GM18511 (cell line): ENCODE data around the gene SYT8.
"Not testable (repeated sequence)": the region's sequence is repeated elsewhere in the genome, so short reads cannot be mapped to it uniquely, and the experiment has no call there.

Source experiments
- ATAC-seq: cut with Tn5 transposase; IDR thresholded peaks from one replicate; pipeline ENCODE4 v1.9.1; 2021; ENCODE audit warnings: mild to moderate bottlenecking, moderate library complexity; ENCODE audit not compliant: unreplicated experiment

The SYT8 gene

DNA sequence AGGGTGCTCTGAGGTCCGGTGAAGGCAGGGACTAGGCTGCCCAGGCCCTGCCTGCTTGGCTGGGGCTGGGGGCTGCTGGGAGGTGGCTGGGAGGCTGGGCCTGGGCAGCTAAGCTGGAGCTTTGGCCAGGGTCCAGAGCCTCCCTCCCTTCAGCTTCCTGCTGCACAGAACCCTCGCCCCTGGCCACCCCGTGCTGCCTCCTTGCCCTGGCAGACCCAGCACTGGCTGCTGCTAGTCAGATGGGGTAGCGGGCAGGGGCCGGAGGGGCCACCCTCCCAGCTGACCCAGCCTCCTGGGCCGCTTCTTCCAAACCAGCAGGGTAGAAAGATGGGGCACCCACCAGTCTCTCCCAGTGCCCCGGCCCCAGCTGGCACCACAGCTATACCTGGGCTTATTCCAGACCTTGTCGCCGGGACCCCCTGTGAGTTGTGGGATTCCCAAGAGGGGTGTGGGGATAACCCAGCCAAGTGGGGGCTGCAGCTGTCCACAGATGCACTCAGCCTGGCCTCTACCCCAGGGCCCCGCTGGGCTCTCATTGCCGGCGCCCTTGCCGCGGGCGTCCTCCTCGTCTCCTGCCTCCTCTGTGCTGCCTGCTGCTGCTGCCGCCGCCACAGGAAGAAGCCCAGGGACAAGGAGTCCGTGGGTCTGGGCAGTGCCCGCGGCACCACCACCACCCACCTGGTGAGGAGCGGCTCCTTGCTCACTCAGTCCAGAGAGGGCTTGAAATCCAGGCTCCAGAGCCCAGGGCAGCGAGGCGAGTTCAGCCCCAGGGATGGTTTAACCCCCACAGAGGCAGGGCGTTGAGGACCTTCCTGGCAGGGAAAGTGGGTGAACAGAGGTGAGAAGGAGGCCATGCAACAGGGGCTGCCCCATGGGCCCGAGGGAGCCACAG, at the start of gene SYT8:
TSS of gene SYT8 (plus strand) at position 212 of the 892 bp plus-strand sequence. CDS start at position 328, 116 bp downstream.
- no peak for ATAC-seq

DNA sequence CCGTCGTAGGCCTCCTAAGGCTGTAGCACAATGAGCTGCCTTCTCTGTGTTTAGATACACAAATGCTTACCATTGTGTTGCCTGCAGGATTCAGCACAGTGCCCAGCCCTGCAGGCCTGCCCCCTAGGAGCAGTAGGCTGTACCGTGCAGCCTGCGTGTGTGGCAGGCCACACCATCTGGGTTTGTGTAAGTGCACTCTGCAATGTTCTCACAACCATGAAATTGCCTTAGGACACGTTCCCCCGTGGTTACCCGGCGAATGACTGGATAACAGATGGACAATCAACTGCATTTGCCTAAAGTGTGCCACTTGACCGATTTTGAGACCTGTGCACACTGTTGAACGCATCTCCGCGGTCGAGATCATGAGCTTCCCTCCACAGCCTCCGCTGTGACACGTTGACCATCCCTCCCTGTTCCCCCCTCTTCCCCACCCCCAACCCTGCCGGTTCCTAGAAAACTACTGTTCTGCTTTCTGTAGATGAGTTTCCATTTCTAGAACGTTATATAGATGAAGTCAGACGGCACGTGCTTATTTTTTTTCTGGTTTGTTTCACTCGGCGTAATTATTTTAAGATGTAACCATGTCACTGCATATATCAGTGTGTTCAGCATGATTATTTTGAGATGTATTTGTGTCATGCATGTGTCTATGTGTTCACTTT, 48.9 kb upstream of the SYT8 start:
- no peak for ATAC-seq

DNA sequence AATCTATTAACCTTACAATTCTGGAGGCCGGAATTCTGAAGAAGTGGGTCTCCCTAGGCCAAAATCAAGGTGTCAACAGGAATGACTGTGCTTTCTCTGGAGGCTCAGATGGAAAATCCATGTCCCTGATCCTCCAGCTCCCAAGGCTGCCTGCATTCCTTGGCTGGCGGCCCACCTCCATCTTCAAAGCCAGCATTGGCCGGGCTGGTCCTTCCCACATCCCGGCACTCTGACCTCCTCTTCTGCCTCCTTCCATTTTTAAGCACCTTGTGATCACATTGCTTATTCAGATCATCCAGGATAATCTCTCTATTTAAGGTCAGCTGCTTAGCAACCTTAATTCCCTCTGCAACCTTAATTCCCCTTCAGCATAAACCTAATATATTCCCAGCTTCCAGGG, 48.3 kb upstream of the SYT8 start:
- no peak for ATAC-seq

DNA sequence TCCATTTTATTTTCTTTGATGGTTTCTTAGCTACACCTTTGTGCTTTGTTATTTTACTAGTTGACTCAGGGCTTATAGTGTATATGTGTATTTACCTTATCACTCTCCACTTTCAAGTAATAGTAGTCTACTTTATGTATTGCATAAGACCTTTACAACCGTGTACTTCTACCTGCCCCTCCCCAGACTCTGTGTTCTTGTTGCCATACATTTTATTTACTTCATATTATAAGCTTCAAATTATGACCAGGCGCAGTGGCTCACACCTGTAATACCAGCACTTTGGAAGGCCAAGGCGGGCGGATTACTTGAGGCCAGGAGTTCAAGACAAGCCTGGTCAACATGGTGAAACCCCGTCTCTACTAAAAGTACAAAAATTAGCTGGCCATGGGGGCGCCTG, 42.9 kb upstream of the SYT8 start:
- no peak for ATAC-seq

GRCh38 chr11:1792461-1792860, 42.3 kb upstream of the SYT8 start:
- ATAC-seq: no peak

DNA sequence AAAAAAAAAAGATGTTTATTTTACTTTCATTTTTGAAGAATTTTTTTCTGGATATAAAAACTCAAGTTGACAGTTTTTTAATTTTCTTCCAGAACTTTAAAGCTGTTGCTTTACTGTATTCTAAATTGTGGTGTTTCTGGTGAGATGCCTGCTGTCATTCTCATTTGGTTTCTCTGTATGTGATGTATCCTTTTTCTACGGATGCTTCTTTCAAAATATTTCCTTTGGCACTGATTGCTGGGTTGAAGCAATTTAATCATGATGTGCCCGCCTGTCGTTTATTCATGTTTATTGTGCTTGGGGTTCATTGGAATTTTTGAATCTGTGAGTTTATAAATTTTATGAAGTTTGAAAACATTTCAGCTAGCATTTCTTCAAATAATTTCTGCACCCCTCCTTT, 41.7 kb upstream of the SYT8 start:
- ATAC-seq: no peak

DNA sequence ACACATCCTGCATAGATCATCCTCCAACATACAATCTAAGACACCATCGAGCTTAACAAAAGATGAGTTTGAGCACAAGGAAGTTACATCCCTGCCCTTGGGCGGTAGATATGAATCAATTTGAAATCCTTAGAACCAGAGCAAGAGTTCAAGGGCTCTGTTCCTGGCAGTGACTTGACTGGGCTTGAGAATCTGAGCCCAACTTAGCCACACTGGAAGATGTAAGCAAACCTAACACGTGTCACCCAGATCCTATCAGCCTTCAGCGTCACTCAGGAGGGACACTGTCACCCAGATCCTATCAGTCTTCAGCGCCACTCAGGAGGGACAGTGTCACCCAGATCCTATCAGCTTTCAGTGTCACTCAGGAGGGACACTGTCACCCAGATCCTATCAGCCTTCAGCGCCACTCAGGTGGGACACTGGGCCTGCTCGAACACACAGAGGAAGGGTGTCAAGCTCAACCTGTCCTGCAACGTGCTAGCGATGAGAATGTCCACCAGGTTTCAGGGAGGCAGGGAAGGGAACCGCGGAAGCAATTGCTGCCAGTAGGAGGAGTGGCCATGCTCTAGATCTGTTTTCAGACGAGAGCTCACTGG, 38.3 kb upstream of the SYT8 start:
- no peak for ATAC-seq

DNA sequence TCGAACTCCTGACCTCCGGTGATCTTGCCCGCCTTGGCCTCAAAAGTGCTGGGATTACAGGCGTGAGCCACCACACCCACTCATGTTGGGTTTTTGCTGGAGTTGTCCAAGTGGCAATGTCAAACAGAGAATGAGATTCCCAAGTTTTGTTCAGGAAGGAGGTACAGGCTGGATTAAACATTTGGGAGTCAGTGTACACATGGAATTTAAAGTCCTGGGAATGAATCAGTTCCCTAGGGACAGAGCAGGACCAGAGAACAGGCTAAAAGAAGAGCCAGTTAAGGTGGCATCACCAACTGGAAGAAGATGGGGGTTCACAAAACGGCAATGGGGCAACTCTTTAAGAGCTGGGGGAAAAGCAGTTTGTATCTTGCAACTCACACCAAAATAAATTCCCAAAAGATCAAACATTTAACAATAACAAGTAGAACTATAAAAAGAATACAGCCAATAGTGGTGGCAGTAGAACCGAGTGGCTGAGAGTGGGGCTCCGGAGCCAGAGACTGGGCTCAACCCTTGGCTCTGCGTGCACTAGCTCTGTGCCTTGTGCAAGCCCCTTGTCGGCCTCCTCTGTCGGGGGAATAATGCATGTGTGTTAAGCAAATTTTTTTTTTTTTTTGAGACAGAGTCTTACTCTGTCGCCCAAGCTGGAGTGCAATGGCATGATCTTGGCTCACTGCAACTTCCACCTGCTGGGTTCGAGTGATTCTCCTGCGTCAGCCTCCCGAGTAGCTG, 37.2 kb upstream of the SYT8 start:
- no peak for ATAC-seq

DNA sequence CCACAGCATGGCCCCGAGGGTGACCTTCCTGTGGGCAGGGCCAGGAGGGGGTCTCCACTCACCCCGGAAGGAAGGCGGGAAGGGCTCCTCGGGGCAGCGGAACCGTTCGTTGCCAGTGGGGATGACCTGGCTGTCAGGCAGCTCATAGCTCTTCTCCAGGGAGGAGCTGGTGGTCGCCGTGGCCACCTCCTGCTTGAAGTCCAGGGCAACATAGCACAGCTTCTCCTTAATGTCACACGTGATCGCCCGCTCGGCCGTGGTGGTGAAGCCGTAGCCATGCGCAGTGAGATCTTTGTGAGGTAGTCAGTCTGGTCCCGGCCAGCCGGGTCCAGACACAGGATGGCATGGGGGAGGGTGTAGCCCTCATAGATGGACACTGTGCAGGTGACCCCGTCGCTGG, 31.5 kb upstream of the SYT8 start:
- no peak for ATAC-seq

DNA sequence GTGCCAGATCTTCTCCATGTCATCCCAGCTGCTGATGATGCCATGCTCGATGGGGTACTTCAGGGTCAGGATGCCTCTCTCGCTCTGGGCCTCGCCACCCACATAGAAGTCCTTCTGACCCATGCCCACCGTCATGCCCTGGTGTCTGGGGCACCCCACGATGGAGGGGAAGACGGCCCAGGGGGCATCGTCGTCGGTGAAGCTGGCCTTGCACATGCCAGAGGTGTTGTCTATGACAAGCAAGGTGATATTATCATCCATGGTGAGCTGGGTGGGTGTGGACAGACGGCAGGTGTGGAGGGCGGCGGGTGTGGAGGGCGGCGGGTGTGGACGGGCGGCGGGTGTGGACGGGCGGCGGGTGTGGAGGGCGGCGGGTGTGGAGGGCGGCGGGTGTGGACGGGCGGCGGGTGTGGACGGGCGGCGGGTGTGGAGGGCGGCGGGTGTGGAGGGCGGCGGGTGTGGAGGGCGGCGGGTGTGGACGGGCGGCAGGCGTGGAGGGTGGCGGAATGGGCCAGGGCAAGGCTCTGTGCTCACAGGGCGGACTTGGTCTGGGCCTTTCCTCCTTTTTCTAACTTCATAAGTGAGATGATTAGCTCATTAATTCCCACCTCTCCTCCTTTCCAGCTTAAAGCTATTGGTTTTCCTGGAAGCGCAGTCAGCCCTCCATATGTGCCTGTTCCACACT, 30.8 kb upstream of the SYT8 start:
- ATAC-seq: not testable (repeated sequence)

GRCh38 chr11:1805525-1805924, 29.3 kb upstream of the SYT8 start:
- ATAC-seq: no peak

- ATAC-seq: no peak
Measured at GRCh38 chr11:1807264-1807995, 27.4 kb upstream of the SYT8 start.

DNA sequence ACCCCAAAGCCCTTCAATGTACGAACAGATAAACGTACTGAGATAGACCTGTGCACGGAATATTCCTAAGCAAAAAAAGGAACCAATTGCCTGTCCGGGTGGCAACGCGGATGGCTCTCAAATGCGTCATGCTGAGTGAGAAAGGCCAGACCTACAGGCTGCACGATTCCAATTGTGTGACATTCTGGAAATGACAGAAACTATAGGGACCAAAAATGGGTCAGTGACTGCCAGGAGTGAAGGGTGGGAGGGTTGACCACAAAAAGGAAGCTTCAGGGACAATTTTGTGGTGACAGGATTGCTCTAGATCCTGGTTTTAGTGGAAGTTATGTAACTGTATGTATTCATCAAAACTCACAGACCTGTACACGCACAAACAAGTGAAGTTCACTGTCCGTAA, 24.0 kb upstream of the SYT8 start:
- ATAC-seq: no peak

DNA sequence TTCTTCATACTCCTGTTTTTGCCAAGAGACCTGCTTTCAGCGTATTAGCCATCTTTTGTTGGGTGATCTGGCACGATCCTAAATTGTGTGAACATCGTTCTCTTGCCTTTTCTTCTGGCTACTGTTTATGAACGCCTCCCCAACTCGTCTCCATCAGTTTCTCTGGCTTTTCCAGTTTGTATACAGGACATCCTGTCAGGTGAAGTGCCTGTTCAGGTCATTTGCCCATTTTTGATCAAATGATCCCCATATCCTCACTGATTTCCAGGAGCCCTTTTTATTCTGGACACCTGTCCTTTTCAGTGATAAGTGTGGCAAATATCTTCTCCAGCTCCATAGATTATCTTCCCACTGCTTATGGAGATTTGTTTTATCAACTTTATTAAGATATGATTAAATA, 22.5 kb upstream of the SYT8 start:
- ATAC-seq: no peak

DNA sequence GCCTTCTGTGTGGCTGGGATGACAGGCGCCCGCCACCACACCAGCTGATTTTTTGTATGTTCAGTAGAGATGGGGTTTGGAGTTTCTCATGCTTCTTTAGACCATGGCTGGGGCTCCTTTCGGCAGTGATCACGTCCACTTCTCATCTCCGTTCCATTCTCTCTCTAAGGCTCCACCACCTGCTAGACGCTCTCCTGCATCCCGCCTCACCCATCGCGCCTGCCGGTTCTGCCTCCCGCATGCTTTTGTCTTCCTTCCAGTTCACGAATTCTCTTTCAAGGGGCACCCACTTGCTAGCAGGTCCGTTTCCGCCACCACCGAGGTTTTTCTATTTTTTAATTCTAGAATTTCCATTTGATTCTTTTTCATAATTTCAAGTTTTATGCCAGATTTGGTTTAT, 22.0 kb upstream of the SYT8 start:
- no peak for ATAC-seq

DNA sequence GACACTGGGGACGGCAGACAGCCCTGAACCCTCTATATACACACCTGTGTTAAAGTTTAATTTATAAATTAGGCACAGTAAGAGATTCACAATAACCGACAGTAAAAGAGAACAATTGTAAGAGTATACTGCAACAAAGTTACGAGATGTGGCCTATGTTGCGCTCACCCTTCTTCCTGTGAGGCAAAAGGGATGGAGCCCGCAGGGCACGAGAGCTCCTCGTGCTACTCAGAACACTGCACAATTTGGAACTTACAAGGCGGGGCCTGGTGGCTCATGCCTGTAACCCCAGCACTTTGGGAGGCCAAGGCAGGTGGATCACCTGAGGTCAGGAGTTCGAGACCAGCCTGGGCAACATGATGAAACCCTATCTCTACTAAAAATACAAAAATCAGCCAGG, 21.4 kb upstream of the SYT8 start:
- ATAC-seq: not testable (repeated sequence)

GRCh38 chr11:1814691-1815090, 20.1 kb upstream of the SYT8 start:
- ATAC-seq: no peak

GRCh38 chr11:1815311-1815710, 19.5 kb upstream of the SYT8 start:
- ATAC-seq: no peak

- ATAC-seq: no peak
Measured at GRCh38 chr11:1815751-1816150, 19.0 kb upstream of the SYT8 start.

DNA sequence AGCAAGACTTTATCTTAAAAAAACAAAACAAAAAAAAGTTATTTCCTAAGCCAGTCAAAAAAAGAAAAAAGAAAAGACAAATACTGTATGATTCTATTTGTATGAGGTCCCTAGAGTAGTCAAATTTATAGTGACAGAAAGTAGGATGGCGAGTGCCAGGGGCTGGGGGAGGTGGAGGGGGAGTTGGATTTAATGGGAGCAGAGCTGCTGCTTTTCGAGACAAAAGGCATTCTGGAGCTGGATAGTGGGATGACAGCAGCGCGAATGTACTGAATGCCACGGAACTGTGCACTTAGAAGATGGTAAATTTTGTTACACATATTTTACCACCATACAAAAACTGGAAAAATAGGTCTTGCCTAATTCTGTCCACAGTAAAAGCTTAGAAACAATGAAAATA, 17.8 kb upstream of the SYT8 start:
- no peak for ATAC-seq
